HG02571 (cell line): ENCODE measurements around the gene BIN2.
"Not testable (repeated sequence)": the region's sequence is repeated elsewhere in the genome, so short reads cannot be mapped to it uniquely, and the experiment has no call there.

Experiments used
- ATAC-seq: cut with Tn5 transposase; IDR thresholded peaks from one replicate; pipeline ENCODE4 v1.9.1; 2021; ENCODE audit warnings: mild to moderate bottlenecking, moderate library complexity; ENCODE audit not compliant: unreplicated experiment

Gene BIN2

DNA sequence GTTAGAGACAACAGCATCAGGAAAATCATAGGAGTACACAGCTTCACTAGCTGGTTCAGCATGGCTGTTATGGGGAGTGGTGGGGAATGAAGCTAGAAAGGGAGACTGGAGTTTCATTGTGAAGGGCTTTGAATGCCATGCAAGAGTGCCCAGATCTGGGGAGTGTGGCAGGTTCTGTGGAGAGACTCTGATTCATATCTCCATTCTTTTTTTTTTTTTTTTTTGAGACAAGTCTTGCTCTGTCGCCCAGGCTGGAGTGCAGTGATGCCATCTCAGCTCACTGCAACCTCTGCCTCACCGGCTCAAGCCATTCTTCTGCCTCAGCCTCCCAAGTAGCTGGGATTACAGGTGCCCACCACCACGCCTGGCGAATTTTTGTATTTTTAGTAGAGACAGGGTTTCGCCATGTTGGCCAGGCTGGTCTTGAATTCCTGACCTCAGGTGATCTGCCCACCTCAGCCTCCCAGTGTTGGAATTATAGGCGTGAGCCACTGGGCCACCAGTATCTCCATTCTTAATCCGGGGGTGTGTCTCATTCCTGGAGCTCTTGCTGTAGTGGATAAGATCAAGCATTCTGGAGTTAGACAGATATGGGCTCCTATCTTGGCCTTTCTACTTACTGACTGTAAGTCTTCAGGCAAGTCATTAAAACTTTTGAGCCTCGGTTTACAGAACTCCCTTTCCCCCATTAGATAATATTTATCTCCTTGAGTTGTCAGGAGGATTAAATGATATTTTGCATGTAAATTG, 5.7 kb downstream of the BIN2 start:
- not testable (repeated sequence) for ATAC-seq

DNA sequence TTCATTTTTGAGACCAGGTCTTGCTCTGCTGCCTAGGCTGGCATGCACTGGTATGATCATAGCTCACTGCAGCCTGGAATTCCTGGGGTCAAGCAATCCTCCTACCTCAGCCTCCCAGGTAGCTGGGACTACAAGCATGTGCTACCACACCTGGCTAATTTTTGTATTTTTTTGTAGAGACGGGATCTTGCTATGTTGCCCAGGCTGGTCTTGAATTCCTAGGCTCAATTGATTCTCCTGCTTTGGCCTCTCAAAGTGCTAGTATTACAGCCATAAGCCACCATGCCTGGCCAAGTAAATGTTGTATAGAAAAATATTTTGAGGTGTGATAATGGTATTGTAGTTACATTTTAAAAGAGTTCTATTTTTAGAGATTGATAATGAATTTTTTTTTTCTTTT, 12.6 kb downstream of the BIN2 start:
- ATAC-seq: no peak

DNA sequence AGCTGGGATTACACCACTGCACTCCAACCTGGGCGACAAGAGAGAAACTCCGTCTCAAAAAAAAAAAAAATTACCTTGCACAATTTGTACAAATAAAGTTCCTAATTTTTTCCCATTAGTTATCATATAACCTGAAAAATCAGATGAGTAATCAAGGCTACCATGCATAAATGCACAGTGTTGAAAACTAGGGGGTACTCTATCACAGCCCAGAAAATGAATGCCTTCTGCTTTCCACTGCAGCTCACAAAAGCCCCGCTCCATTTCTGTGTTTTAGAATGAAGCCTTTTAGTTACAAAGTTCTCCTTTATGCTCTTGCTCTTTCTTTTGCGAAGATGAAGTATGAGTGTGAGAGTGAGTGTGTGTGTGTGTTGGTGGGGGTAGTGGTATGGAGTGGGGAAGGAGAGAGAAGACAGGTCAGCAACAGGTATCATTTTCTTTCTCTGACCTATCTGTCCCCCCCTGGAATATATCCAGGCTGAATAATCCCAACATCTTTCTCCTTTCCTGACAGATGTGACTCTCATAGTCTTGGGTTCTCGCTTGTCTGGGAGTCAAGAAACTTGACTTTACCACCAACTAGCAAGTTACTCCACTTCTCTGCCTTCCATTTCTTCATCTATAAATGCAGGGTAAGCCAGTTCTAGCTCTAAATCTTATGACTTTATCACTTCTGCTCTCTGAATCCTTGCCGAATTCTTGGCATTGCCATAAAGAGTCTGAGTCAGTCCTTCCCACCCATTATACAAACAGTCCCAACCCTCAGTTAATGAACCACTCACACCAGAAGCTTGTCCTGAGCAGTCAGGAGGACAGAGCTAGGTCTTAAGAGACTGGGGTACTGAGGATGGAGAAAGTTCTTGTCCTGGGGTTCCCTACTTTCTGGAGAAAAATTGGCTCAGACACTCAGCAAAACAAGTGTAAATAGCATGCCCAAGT, 16.1 kb downstream of the BIN2 start:
- no peak for ATAC-seq

DNA sequence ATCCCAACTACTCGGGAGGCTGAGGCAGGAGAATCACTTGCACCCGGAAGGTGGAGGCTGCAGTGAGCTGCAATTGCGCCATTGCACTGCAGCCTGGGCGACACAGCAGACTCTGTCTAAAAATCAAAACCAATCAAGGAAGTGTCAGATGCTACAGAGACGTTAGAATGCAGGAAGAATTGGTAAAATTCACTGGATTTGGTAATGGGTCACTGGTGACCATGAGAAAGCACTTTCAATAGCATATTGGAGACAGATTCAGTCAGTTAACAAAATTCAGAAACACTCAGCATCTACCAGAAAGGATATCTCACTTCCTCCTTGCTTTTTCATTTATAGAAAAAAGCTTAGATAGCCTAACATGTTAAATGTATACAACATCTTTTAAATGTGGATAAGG, 17.5 kb downstream of the BIN2 start:
- ATAC-seq: no peak

DNA sequence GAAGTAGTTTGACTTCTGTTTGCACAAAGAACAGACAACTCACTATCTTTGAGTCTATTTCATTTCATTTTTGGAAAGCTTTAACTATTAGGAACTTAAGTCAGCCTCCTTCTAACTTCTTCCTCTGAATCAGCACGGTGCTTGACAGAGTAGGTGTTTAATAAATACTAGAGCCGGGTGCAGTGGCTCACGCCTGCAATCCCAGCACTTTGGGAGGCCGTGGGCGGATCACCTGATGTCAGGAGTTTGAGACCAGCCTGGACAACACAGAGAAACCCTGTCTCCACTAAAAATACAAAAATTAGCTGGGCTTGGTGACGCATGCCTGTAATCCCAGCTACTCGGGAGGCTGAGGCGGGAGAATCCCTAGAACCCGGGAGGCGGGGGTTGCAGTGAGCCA, 23.2 kb downstream of the BIN2 start:
- not testable (repeated sequence) for ATAC-seq

DNA sequence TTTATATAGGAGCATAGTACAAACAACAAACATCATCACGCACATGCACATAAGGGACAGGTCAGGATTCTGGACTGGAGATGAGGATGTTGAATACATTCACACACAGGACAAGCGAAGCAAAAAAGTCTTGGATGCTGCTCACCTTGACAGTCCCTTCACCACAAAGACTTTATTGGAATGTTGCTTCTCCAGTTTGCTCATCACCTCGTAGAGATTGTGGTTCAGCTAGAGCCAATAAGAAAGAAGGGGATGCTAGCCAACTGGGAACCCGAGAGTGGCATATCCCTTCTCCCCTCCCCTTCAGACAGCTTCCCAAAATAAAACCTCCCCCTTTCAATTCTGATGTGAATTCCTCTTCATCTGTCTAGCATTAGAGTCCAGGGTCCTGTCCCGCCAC, 28.3 kb downstream of the BIN2 start:
- no peak for ATAC-seq

DNA sequence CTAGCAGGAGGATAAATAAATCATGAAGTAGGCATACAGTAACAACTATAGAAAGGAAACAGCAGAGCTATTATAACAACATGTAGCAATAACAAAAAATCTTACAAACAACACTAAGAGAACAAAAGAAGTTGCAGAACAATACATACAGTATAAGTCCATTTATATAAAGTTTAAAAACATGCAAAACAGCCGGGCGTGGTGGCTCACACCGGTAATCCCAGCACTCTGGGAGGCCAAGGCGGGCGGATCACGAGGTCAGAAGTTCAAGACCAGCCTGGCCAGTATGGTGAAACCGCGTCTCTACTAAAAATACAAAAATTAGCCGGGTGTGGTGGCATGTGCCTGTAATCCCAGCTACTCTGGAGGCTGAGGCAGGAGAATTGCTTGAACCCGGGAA, 29.9 kb downstream of the BIN2 start:
- ATAC-seq: not testable (repeated sequence)

DNA sequence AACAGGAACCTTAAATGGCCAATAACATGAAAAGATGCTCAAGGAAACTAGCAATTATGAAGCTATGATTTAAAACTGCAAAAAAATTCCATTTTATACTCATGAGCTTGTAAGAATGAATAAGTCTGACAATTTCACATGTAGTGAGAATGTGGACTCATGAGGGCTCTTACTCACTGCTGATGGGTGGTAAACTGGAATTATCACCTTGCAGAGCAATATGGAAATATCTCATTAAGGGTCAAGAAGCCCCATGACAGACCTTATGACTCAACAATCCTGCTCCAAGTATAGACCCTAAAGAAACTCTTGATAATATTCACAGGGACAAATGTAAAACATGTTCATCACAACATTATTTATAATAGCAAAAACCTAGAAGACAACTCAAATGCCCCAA, 30.3 kb downstream of the BIN2 start:
- ATAC-seq: no peak

DNA sequence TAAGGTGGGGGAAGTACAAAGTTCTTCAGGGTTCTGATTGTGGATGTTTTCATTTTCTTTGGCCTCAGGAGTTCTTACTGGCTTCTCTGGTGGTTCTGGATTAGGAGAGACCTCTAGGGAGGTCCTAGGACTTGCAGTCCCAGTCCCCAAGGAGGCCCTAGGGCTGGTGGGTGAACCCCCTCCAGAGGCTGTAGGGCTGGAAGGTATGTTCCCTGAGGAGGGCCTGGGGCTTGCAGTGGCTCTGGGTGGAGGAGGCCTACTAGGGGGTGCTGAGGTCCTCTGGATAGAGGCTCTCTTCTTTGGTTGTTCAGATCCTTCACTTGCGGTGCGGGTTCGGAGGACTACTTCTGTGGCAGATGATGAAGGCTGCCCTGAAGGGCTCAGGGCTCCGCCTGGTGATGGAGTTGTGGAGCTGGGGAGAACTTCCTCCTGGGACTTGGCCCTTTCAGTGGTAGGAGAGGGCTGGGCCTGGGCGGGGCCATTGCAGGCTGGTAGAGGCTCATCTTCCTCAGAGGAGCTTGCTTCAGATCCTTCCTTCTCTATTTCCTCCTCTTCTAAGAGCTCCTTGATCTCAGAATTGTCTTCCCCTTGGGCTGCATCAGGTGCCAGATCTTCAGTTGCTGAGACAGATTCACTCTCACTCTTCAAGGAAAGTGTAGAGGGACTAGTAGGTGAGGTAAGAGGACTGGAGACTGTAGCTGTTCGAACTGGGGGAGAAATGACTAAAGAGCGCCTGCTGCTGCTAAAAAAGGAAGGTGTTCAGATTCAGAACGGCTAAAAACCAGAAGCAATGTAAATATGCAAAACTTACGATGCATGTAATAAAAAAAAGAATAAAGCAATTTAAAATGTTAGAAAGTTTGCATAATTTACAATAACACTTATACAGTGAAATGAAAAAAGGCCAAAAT, 32.1 kb downstream of the BIN2 start:
- ATAC-seq: not testable (repeated sequence)

DNA sequence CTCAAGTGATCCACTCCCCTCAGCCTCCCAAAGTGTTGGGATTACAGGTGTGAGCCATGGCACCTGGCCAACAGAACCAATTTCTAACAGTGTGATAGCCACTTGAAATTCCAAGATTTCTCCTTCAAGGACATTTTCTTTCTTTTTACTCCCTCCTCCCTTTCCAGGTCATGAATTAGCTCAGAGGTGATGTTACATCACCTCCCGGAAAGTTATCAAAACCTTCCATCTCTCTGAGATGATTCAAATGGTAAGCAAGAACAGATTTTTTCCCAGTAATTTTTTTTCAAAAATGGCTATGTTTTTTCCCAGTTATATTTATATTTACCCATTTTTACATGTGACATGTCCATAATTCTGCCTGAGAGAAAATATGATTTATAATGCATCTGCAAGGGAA, 38.1 kb downstream of the BIN2 start:
- ATAC-seq: no peak

DNA sequence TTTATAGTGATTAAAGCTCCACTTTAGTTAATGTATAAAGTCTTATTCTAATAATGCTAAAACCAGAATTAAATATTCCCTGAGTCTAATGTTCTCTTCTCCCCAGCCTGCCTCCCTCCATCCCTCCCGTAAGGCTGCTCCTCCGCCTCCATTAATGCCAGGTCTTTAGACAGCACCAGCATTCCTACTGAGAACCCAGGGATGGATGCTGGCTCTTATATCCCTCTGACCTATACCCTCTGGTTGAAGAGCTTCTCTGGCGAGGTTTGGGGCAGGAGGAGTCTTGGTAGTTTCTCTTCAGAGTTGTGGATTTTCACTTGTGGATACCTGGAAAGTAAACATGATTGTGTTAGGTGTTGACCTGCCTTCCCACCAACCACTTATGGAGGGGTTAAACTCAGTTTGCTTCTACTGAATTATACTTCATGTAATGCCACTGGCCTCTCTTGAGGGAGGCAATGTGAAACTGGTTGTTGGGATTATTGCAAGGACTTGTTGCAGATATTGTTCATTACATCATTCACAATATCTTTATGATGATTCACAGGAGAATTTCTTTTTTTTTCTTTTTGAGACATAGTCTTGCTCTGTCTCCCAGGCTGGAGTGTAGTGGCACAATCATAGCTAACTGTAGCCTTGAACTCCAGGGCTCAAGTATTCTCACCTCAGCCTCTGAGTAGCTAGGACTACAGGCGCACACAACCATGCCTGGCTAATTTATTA, 42.6 kb downstream of the BIN2 start:
- no peak for ATAC-seq

DNA sequence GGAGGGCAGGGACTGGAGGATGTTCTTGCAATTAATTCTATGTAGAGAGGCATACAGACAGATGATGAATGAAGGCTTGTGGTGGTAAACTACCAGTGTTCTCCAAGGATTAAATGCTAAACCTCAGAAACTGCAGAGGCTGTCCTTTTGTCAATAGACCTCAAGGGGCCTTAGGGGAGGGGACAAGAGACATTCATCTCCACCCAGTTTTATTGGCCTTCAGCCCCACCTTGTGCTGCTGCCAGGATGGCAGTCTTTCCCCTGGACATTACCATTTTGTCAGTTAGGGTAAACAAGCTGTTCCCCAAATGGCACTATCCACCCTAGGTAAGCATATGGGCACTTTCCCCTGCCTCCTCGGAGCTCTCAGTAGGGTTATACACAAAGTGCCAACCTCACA, 48.9 kb downstream of the BIN2 start:
- no peak for ATAC-seq

DNA sequence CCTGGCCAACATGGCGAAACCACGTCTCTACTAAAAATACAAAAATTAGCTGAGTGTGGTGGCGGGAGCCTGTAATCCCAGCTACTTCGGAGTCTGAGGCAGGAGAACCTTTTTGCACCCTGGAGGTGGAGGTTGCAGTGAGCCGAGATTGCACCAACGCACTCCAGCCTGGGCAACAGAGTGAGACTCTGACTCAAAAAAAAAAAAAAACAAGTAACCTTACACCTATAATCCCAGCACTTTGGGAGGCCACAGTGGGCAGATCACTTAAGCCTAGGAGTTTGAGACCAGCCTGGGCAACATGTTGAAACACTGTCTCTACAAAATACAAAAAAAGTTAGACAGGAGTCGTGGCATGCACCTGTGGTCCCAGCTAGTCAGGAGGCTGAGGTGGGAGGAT, 51.2 kb downstream of the BIN2 start:
- not testable (repeated sequence) for ATAC-seq

DNA sequence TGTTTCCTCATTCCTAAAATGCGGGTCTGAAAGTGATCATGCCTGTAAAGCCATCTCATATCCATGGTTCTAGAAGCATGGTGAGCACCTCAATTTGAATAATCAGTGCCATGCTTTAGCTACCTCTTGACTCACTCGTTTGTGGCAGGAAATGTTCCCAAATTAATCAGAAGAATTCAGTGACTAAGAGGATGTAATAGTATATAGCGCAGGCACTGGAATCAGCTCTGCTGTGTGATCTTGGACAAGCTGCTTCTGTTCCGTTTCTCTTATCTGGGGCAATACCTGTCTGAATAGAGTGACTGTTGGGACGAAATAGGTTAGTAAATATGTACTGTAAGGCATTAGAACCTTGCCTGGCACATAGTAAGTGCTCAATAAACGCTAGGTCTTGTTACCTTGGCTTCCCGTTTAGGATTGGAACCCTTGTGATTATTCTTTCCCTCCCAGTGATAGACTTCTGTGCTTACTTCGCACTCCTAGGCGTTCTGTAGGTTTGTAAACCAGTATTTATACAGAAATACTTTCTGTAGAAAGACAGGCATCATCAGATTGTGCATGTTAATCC, 52.9 kb downstream of the BIN2 start:
- ATAC-seq: no peak

DNA sequence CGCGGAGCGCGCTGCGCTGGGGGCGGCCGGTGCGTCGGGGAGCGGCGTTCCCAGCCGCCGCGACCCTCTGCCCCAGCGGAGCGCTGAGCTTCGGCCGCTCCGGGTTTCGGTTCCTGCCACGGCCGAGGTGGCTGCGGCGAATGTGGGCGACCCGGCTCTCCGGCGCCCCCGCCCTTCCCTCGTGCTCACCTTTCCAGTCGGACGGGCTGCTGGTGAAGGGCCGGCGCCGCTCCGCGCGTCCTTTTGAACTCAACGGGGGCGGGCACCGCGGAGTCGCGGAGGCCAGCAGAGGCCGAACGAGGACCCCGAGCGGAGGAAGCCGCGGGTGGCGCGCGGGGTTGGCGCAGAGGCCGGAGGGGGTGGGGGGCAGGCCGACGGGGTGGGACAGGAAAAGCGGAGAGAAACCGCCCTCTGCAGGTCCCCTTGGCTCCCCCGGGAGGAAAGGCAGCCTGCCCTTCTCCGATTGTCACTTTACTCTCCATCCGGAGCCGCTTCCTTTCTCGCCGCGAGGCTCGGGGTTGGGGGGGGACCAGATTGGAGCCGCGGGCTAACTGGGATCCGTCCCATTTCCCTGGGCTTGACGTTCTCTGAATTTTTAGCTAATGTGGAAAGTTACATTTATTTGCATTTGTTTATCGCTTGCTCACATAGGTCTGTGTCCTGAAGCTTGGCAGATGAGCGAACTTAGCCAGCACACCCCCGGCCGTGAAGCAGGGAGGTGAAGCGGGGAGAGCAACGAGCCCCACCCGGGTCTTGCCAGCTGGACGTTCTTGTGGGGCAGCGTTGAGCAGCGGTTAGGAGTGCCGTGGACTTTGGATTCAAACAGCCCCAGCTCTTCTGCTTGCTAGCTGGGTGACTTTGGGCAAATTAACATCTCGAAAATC, 53.7 kb downstream of the BIN2 start, which contains the start of gene SMAGP:
SMAGP (minus strand) TSS at position 349 of the 884 bp plus-strand sequence. CDS start 1,137 bp downstream, outside the sequence.
- peak; percentile 67 for ATAC-seq

DNA sequence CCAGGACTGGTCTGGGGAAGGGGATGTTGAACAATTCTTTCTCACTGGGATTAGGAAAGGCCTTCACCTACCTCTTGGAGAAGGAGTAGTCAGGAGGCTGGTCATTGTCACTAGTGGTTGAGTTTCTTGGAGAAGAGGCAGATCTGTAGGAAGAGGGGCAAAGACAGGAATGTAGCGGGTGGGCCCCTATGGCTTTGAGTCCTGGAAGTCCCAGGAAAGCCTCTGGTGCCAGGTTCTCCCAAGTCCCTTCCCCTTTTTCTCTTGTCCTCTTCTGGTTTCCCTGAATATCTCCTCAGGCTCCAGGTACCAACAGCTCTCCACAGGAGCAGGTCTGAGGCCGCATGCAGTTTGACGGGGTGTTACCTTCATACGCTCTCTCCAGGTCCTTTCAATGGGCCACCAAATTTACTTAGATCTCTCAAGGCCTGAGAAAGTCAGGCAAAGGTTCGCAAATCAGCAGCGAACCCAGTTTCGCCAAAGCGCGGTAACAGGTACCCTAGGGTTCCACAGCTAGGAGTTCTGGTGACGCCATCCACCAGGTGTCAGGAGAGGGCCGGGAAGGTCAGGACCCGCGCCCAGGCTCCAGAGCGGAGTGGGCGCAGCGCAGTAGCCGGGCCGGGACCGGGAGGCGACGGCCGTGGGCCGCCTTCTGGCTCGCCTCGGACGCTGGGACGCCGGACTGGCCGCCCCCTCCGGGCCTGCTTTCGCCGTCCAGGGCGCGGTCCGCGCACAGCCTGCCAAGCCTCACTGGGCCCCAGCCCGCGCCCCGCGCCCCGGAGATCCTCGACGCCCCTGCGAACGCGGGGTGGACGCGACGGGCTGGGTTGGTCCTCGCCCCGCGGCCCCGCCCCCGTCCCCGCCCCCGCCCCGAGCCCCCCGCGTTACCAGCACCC, 54.6 kb downstream of the BIN2 start:
- peak; percentile 46 for ATAC-seq

DNA sequence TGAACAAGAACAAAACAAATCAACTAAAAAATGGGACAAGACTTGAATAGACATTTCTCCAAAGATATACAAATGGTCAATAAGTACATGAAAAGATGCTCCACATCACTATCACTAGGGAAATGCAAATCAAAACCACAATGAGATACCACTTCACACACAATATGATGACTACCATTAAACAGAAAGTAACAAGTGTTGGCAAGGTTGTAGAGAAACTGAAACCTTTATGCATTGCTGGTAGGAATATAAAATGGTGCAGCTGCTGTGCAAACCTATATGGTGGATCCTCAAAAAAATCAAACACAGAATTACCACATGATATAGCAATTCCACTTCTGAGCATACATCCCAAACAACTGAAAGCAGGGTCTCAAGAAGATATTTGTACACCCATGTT, 59.0 kb downstream of the BIN2 start:
- ATAC-seq: no peak

DNA sequence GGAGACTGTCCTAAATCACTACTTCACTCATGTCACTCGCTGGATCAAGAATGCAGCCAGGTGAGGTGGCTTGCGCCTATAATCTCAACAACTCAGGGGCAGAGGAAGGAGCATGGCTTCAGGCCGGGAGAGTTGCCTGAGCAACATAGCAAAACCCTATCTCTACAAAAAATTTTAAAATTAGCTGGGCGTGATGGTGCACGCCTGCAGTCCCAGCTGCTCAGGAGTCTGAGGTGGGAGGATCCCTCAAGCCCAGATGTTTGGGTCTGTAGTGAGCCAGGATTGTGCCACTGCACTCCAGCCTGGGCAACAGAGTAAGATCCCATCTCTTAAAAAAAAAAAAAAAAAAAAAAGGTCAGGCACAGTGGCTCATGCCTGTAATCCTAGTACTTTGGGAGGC, 59.7 kb downstream of the BIN2 start:
- no peak for ATAC-seq
